ENCODE data around the gene WNT10A.

The WNT10A gene

DNA sequence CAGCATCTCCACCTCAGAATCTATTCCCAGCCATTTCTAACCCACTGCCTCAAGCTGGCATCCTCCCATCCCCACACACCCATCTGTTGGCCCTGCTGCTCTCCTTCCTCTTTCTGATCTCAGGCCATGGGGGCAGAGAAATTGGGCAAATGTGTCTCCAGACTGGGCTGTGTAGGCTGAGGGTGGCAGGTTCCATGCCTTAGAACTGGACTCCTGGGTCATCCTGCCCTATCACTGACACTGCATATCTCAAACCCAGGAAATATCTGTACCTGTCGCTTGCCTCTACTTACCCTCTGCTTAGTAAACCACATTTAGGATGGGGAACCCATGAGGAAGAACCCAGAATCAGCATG, 1.8 kb downstream of the WNT10A start:
- TF ChIP-seq, protein P1, sequence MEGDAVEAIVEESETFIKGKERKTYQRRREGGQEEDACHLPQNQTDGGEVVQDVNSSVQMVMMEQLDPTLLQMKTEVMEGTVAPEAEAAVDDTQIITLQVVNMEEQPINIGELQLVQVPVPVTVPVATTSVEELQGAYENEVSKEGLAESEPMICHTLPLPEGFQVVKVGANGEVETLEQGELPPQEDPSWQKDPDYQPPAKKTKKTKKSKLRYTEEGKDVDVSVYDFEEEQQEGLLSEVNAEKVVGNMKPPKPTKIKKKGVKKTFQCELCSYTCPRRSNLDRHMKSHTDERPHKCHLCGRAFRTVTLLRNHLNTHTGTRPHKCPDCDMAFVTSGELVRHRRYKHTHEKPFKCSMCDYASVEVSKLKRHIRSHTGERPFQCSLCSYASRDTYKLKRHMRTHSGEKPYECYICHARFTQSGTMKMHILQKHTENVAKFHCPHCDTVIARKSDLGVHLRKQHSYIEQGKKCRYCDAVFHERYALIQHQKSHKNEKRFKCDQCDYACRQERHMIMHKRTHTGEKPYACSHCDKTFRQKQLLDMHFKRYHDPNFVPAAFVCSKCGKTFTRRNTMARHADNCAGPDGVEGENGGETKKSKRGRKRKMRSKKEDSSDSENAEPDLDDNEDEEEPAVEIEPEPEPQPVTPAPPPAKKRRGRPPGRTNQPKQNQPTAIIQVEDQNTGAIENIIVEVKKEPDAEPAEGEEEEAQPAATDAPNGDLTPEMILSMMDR (IDR thresholded peaks at IDR 0.05; ENCODE audit: low read length, missing control alignments), result no peak
- no peak for DNase-seq (ENCODE audit: low read depth)

DNA sequence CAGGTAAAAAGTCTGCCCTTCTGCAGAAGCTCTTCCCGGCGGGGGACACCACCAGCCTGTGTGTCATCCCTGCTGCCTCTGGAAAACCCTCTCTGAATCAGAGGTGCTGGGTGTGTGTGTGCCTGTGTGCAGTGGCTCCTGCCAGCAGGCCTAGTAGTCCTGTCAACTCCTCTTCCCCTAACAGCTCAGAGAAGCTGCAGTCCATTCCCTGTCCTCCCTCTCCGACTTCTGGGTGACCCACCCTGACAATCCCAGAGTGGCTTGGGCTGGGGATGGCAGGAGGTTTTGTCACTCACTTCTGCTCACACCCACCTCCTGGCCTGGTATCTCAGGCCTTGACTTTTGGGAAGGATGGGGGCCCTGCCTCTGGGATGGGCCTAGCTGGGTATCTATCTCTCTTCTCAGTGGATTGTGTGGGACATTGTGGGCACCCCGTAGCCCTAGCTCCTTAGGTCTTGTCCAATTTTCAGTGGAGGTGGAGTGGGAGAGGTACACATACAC, 2.3 kb downstream of the WNT10A start:
- no peak overlapping the region for H3K4me3 ChIP-seq (replicated peaks; ENCODE audit: low read depth, low read length)
- TF ChIP-seq, protein P1 (IDR thresholded peaks at IDR 0.05; ENCODE audit: low read length, missing control alignments), result no peak
- no peak for DNase-seq (ENCODE audit: low read depth)

More for the DNA sequence above, 1.8 kb downstream of the WNT10A start:
- no peak overlapping the region for H3K4me3 ChIP-seq (replicated peaks; ENCODE audit: low read depth, low read length)

DNA sequence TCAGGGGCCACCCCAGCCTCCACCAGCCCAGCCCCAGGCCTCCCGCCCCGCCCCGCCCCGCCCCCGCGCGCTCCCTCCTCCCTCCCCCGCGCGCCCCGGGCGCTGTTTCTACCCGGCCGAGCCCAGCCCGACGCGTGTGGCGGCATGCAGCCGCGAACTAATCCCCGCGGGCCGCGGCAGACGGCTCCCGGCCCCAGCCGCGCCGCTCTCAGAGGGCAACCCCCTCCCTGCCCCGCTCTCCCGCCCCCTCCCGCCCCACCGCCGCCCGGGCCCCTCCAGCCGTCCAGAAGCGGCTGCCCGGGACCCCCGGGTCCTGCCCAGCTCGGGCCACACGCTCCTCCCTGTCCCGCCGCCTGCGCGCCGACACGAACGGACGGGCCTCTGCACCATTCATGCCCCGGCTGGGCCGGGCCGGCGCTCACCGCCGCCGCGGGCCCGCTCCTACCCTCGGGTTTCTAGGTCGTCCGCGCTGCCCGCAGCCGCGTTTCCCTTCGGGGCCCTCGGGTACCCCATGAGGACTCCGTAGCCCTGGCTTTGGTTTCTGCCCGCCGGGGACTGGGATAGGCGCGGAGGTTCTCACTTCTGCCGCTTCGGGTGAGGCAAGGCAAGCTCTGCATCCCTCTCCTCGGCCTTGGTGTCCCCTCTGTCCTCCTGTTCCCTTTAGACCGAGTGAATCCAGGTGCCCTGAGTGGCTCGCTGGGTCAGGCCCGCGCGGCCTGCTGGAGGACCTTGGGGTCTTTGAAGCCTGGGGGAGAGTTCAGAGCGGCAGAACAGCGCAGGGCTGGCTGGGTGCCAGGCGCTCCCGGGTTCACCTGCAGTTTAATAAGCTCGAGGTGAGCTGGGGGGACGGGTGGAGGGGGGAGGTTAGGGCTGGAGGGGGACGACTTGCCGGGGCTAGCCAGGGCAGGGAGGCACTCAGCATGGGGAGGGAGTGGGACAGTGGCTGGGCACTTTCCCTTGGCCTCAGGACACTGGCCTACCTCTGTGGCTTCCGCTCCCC, 3.1 kb downstream of the WNT10A start:
- H3K4me3 ChIP-seq (replicated peaks; ENCODE audit: low read depth, low read length), result no peak overlapping the region
- TF ChIP-seq, protein P1 (IDR thresholded peaks at IDR 0.05; ENCODE audit: low read length, missing control alignments), result no peak
- no peak for DNase-seq (ENCODE audit: low read depth)

DNA sequence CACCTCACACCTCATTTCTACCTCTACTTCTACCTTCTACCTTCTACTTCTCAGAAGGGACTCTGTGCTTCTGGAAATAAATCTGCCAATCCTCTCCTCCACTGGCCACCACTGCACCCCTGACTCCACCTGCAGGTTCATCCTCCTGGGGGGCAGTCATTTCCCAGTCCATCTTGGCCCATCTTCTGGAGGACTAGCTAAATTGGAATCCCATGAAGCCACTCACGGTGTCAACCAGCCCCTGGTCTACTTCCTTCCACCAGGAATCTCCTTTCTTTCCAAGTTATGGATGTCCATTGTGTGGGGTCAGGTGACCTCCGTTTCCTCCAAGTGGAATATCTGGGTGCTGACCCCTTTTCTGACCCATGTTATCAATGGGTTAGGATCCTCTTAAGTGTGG, 3.9 kb downstream of the WNT10A start:
- TF ChIP-seq, protein P1 (IDR thresholded peaks at IDR 0.05; ENCODE audit: low read length, missing control alignments), result no peak
- H3K4me3 ChIP-seq (replicated peaks; ENCODE audit: low read depth, low read length), result no peak overlapping the region
- no peak for DNase-seq (ENCODE audit: low read depth)

DNA sequence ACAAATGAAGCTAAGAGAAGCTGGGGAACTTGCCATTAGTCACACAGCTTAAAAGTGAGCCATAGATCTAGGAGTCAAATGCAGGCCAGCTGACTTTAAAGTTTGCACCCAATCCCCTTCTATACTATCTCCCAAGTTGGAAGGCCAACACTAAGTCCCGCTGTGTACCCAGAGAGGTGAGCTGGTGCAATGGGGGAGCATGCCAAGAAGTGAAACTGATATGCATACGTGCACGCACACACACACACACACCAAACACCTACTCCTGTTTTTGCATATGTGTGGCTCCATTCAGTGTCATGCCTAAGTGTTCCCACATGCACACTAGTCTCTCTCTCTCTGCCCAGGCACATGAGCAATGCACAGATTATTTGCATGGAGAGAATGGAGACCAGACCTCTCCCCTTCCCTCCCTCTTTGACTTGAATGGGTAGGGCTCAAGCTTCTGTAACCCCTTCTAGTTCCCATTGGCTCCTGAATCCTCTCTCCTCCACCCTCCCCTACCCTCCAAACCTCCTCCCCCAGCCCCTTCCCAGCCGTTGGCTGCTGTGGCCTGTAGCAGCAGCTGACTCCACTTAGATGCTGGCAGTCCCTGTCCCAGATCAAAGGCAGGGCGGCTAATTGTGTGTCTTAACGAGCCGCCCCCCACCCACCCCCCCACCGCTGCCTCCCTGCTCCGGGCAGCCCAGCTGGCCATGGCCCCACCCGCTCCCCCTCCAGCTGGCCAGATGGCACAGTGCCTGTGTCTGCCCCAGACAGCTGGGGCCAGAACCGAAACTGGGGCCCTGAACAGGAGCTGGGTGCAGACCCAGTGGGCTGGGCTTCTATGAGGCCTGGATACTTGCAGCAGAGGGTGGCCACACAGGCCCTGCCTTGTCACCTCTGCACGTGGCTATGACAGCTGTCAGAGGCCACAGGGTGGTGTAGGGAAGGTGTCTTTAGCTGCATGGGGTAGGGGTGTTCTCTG, 5.6 kb downstream of the WNT10A start:
- TF ChIP-seq, protein P1 (IDR thresholded peaks at IDR 0.05; ENCODE audit: low read length, missing control alignments), result no peak
- H3K4me3 ChIP-seq (replicated peaks; ENCODE audit: low read depth, low read length), result no peak overlapping the region
- DNase-seq (ENCODE audit: low read depth), result no peak

DNA sequence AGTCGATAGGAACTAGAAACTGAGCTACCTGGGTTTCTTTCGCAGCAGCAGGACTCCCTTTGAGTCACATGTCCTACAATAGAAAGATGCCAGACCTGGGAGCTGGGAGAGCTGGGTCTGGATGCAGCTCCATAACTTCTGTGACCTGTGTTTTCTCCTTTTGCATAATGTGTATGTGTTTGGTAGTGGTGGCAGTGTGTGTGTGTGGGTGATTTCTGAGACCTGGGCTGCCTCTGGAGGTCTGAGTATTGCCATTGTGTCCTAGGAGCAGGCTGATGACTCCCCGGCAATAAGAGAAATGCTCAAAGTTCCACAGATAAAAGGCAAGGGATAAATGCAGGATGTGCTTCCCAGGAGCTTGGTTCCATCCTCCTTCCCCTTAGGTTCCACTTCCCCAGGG, 6.4 kb downstream of the WNT10A start:
- no peak for DNase-seq (ENCODE audit: low read depth)
- no peak overlapping the region for H3K4me3 ChIP-seq (replicated peaks; ENCODE audit: low read depth, low read length)
- TF ChIP-seq, protein P1 (IDR thresholded peaks at IDR 0.05; ENCODE audit: low read length, missing control alignments), result no peak

Data from fibroblast of pulmonary artery (primary cell).